ENCODE measurements around the gene CUL1. TPM values are rescaled to one million over a fixed set of nuclear protein-coding genes. Genes with fewer than 3 reads are reported as not detected.

Gene CUL1
- total RNA-seq, 2 experiments from 2014 or later, result 46.9 to 48.7 TPM

DNA sequence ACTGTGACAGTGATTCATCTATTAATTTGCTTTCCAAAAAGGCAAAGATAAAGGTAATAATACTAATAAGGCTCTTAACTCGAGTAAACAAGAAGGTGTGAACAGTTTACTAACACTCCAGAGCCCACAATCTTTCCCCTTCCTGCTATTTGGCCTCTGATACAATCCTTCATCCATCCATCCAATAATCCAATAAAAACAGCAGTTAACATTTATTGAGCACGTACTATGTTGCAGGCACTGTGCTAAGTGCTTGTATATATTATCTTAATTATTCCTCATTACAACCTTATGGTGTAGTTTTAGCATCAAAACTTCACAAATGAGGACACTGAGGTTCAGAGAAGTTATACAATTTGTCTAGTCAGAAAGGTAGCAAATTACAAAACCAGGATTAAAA is 135.9 kb downstream of the CUL1 start:
- peaks cover 5% of the 10 kb centered on the region for H3K9me3 Mint-ChIP-seq
- H3K4me3 Mint-ChIP-seq, result no peak overlapping the region
- ChIA-PET CTCF (no interaction called here), POLR2A (no interaction called here)
- H3K27ac Mint-ChIP-seq, result no peak overlapping the region
- no peaks in the 10 kb centered on the region for H3K27me3 Mint-ChIP-seq
- H3K36me3 Mint-ChIP-seq (ENCODE audit: low read depth), result peaks cover 63% of the 10 kb centered on the region
- H3K4me1 Mint-ChIP-seq, result peaks cover 30% of the 10 kb centered on the region
- DNase-seq, result no peak

DNA sequence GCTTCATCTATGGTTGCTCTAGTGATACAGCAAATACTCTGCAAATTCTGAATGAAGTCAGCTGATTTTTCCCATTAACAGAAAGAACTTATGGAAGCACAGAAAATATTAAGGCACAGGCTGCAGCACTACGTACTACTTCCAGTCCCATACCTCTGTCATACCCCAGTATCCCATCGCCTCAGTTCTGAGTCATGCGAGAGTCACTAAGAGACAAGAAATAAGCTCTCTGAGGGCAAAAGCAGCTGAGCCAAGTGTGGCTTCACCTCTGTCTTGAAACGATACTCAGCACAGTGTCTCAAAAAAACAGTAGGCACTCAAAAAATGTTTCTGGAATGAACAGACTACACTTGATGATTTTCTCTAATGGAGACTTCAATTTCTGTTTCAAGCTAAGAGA is 137.2 kb downstream of the CUL1 start:
- peaks cover 5% of the 10 kb centered on the region for H3K9me3 Mint-ChIP-seq
- no peaks in the 10 kb centered on the region for H3K27me3 Mint-ChIP-seq
- H3K4me1 Mint-ChIP-seq, result peaks cover 38% of the 10 kb centered on the region
- peaks cover 68% of the 10 kb centered on the region for H3K36me3 Mint-ChIP-seq (ENCODE audit: low read depth)
- H3K4me3 Mint-ChIP-seq, result no peak overlapping the region
- no peak overlapping the region for H3K27ac Mint-ChIP-seq
- no peak for DNase-seq
- ChIA-PET POLR2A (interaction anchor here (0.8 to 1.1 kb wide), 2 partner anchors 78 to 105 kb away, joined by 3 to 4 read pairs; no protein-coding TSS in a partner anchor), CTCF (no interaction called here)

DNA sequence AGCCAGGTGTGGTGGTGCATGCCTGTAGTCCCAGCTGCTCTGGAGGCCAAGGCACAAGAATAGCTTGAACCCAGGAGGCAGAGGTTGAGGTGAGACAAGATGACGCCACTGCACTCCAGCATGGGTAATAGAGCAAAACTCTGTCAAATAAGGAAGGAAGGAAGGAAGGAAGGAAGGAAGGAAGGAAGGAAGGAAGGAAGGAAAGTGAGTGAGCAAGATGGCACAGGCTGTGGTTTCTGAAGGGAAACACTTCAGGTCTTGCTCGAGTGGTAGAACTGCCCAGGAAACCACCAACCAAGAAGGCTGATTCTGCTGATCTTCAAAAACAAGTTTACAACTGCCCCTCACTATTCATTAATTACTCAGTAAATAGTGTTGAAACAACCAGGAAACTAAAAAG is 140.2 kb downstream of the CUL1 start:
- POLR2A ChIA-PET, result interaction anchor here (1.2 kb wide), 1 partner anchor 210 kb away, joined by 3 read pairs; no protein-coding TSS in a partner anchor
- Mint-ChIP-seq H3K4me1 (peaks cover 50% of the 10 kb centered on the region), H3K27me3 (no peaks in the 10 kb centered on the region), H3K27ac (peak overlapping the region; percentile 75), H3K9me3 (peaks cover 5% of the 10 kb centered on the region), H3K4me3 (no peak overlapping the region), H3K36me3 (ENCODE audit: low read depth) (peaks cover 61% of the 10 kb centered on the region)
- DNase-seq, result peak; percentile 45
- CTCF ChIA-PET, result no interaction called here

DNA sequence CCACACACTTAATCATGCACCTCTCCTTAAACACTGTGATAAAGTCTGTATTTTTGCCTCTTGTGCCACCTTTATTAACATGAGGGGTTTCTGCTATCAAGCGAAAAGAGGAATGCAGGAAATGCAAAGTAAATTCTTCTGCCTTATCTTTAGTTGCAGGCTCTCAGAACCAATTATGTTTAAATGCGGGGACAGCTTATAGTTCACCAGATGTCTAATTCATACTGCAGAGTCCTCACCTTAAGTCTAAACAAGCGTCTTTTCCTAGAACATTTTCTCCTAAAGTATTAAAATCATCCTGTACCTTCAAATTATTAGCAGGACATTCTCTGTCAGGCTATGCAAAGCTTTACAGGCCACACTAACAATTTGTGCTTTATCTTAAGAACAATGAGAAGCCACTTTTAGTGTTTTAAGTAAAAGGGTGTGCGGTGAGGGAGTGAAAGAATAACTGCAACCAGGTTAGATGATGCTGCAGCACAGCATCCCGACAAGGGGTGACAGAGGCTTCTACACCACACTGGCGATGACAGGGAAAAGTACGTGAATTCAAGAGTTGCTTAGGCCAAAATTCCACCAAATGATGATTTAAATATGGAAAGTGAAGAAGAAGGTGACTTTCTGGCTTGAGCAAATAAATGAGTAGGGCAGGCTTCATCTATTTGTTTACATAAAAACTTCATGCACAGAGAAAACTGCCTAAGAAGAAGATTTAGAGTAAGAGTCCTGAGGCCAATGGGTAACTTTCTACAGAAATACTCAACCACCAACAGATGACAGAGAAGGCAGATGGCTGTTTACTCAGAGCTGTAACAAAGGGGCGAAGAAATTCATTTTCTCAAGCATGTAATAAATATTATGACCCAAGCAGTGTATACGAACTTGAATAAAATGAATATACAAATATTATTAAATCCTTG is 149.4 kb downstream of the CUL1 start:
- Mint-ChIP-seq H3K27ac (no peak overlapping the region), H3K4me1 (peaks cover 55% of the 10 kb centered on the region), H3K4me3 (no peak overlapping the region), H3K9me3 (no peaks in the 10 kb centered on the region), H3K36me3 (ENCODE audit: low read depth) (peaks cover 25% of the 10 kb centered on the region), H3K27me3 (no peaks in the 10 kb centered on the region)
- CTCF ChIA-PET, result interaction anchor here (0.6 to 3.1 kb wide), 2 partner anchors 8 to 120 kb away, joined by 5 to 15 read pairs; no protein-coding TSS in a partner anchor
- no peak for DNase-seq
- POLR2A ChIA-PET, result interaction anchor here (1.6 kb wide), 1 partner anchor 93 kb away, joined by 3 read pairs; no protein-coding TSS in a partner anchor

DNA sequence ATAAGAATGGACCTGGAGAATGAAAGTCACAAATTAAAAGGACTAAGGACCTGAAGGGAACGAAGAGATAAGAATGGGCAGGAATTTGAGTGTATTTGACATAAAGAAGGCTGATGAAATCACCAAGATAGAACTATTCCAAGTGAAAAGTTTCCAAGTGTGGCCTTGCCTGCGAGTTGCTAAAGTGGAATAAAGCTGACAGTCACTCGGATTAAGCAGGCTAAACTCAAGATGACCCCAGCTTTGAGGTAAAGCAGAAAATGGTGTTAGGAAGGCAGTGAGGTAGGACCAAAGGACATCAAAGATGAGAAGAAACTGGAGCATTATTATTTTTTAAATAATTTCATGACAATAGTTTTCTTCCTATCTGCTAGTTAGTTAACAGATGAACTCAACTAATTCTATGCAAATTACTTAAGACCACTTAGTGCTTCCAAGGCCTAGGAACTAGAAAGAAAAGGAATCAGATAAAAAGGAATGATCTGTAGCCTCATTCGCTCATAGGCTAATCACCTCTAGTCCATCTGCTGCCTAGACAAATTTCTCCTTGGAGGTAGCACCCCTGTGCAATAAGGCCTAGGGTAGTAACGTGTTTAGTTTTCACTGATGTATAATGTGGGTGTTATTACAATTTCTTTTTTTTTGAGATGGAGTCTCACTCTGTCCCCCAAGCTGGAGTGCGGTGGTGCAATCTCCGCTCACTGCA is 150.8 kb downstream of the CUL1 start:
- peaks cover 15% of the 10 kb centered on the region for H3K36me3 Mint-ChIP-seq (ENCODE audit: low read depth)
- ChIA-PET POLR2A (no interaction called here), CTCF (interaction anchor here (0.6 kb wide), 1 partner anchor 145 kb away, joined by 4 read pairs; no protein-coding TSS in a partner anchor)
- H3K27ac Mint-ChIP-seq, result no peak overlapping the region
- H3K9me3 Mint-ChIP-seq, result no peaks in the 10 kb centered on the region
- no peak for DNase-seq
- H3K27me3 Mint-ChIP-seq, result no peaks in the 10 kb centered on the region
- H3K4me1 Mint-ChIP-seq, result peaks cover 51% of the 10 kb centered on the region
- H3K4me3 Mint-ChIP-seq, result no peak overlapping the region

DNA sequence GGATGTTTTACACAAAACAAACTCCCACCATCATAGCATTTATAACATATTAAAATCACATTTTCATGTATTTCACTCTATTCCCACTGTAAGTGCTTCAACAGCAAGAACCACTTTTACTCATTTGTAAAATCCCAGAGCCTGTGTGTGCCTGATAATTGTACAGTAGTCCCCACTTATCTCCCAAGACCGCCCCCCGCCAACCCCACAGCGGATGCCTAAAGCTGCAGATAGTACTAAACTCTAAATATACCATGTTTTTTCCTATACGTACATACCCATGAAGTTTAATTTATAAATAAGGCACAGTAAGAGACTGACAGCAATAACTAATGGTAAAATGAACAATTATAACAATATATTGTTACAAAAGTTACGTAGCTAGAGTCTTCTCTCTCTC is 151.9 kb downstream of the CUL1 start:
- ChIA-PET POLR2A (interaction anchor here (1.6 kb wide), 1 partner anchor 33 kb away, joined by 8 read pairs; the partner anchor contains the start of gene EZH2), CTCF (no interaction called here)
- no peak for DNase-seq
- H3K36me3 Mint-ChIP-seq (ENCODE audit: low read depth), result peaks cover 10% of the 10 kb centered on the region
- peaks cover 52% of the 10 kb centered on the region for H3K4me1 Mint-ChIP-seq
- no peaks in the 10 kb centered on the region for H3K9me3 Mint-ChIP-seq
- no peaks in the 10 kb centered on the region for H3K27me3 Mint-ChIP-seq
- no peak overlapping the region for H3K4me3 Mint-ChIP-seq
- no peak overlapping the region for H3K27ac Mint-ChIP-seq

Other genes starting within 250 kb of the CUL1 start
- gene C7orf33, start 108.1 kb upstream of the CUL1 start, total RNA-seq, result not detected
- 10 to 100 TPM; 87.7 to 88.4 TPM for gene EZH2, start 185.4 kb downstream of the CUL1 start, total RNA-seq

All from activated CD4-positive, alpha-beta memory T cell treated with anti-CD3 and anti-CD28 coated beads, Interleukin-2, amount 10 ng/mL, durations not matched to agents 7 days and 5 days (primary cell).